Gastrocnemius medialis (tissue), 4 donors: ENCODE results near the gene PDXDC1. TPM values are rescaled to one million over a fixed set of nuclear protein-coding genes. Genes with fewer than 3 reads are reported as not detected.

ENCODE experiments used
- microRNA counts, 2 donors: library from miRNA; unstranded; fragments of <30 nt; microRNA quantifications; one replicate each; lab custom pipeline; 2016
- microRNA-seq, 2 donors: library from miRNA; unstranded; fragments of <30 nt; microRNA quantifications; one replicate each; pipeline ENCODE4, GENCODE V29; 2016; ENCODE audit warnings: borderline replicate concordance in 2 of 2
- total RNA-seq, 4 donors: library from RNA; depleted of rRNA; stranded (reverse); fragments of >200 nt; gene quantifications; one replicate each; pipeline versions ENCODE4 v1.1.0 to v1.2.3, GENCODE V29; 2016

The PDXDC1 gene
- total RNA-seq, 4 donors from 2014 or later, result 34.3 to 69.0 (median 45.2) TPM

MicroRNAs within 50 kb of the gene (microRNA counts, 767-probe panel; counts per million panel counts)
- 356 to 448 counts per million in 2 donors for microRNA hsa-miR-1972 (lab: Ali Mortazavi, UCI)

Small RNA genes within 50 kb of the gene (microRNA-seq; reads per million reads assigned to microRNA genes)
- 0 reads per million in 2 donors for gene MIR1972-1
- 0 reads per million in 2 donors for gene MIR3180-4
- gene MIR6511A1, result 0 reads per million in 2 donors
- 0 reads per million in 2 donors for gene MIR6511B2
- gene MIR6770-1, result 0 reads per million in 2 donors

Other genes starting within 250 kb of the PDXDC1 start
- 1 to 10 TPM in 1 of 4 donors, under 1 TPM in 1, not detected in 2; 0.60 to 1.4 TPM for gene NPIPA2, start 232.5 kb upstream of the PDXDC1 start, total RNA-seq
- 10 to 100 TPM; 83.7 to 88.1 (median 86.7) TPM for gene NOMO1, start 141.3 kb upstream of the PDXDC1 start, total RNA-seq
- 10 to 100 TPM; 19.6 to 53.1 (median 25.7) TPM for gene NPIPA1, start 37.6 kb upstream of the PDXDC1 start, total RNA-seq
- gene NTAN1, start 81.0 kb downstream of the PDXDC1 start, total RNA-seq, result 10 to 100 TPM; 33.4 to 40.3 (median 35.8) TPM
- gene RRN3, start 119.2 kb downstream of the PDXDC1 start, total RNA-seq, result 10 to 100 TPM; 32.8 to 76.4 (median 49.3) TPM